ENCODE data around the gene DBH. TPM values are rescaled to one million over a fixed set of nuclear protein-coding genes. Genes with fewer than 3 reads are reported as not detected.

The DBH gene
- total and polyA plus RNA-seq, 2 of the 13 experiments (the other 11 are each of a cell fraction or from before 2014, with no cell fraction given): not detected

- no peak for TF ChIP-seq ZBTB40 (IDR thresholded peaks at IDR 0.05)
- TF ChIP-seq ZBTB40 (CRISPR knock-in tag; IDR thresholded peaks at IDR 0.05): no peak
- TF ChIP-seq FOXA3 (CRISPR knock-in tag; IDR thresholded peaks at IDR 0.05): no peak
- TF ChIP-seq LBX2 (CRISPR knock-in tag; IDR thresholded peaks at IDR 0.05; ENCODE audit: borderline replicate concordance): no peak
- TF ChIP-seq ZNF484 (CRISPR knock-in tag; IDR thresholded peaks at IDR 0.05; ENCODE audit: borderline replicate concordance, low read depth): no peak
These were observed 33.1 kb downstream of the DBH start (continued) for GRCh38 chr9:133669182-133669801.

Data from HepG2 (cell line).